Skeletal muscle tissue (tissue), 4 donors: ENCODE results near the gene XCR1. TPM values are rescaled to one million over a fixed set of nuclear protein-coding genes. Genes with fewer than 3 reads are reported as not detected.
"Not testable (repeated sequence)": the region's sequence is repeated elsewhere in the genome, so short reads cannot be mapped to it uniquely, and the experiment has no call there.

ENCODE experiments used
- H3K27ac ChIP-seq: one replicate; pipeline ENCODE4 v1.7.0; 2013; ENCODE audit warnings: mild to moderate bottlenecking, low read depth, low read length, inconsistent platforms
- H3K27me3 ChIP-seq, 3 donors: one replicate each; pipeline ENCODE4 v1.7.0; 2013; ENCODE audit warnings: low read length in 3 of 3; ENCODE audit not compliant: control insufficient read depth in 3 of 3, insufficient read depth in 3 of 3
- H3K36me3 ChIP-seq, 3 donors: one replicate each; pipeline ENCODE4 v1.7.0; 2013; ENCODE audit warnings: low read length in 3 of 3; ENCODE audit not compliant: control insufficient read depth in 3 of 3, insufficient read depth in 3 of 3
- H3K4me1 ChIP-seq, 3 donors: one replicate each; pipeline ENCODE4 v1.7.0; 2013; ENCODE audit warnings: low read length in 3 of 3, mild to moderate bottlenecking in 3 of 3; ENCODE audit not compliant: control insufficient read depth in 3 of 3, insufficient read depth in 3 of 3
- H3K4me3 ChIP-seq, 3 donors: one replicate each; pipeline ENCODE4 v1.7.0; 2013; ENCODE audit warnings: low read length in 3 of 3
- H3K9ac ChIP-seq, 3 donors: one replicate each; pipeline ENCODE4 v1.7.0; 2013; ENCODE audit warnings: low read length in 3 of 3, mild to moderate bottlenecking in 3 of 3, moderate library complexity in 2 of 3, low read depth in 1 of 3
- H3K9me3 ChIP-seq, 3 donors: one replicate each; pipeline ENCODE4 v1.7.0; 2013; ENCODE audit warnings: low read length in 3 of 3; ENCODE audit not compliant: control insufficient read depth in 3 of 3
- total RNA-seq: library from RNA; depleted of rRNA; stranded (reverse); fragments of >200 nt; gene quantifications from one replicate; pipeline ENCODE4 v1.2.3, GENCODE V29; 2014
- donor health status: Osteomylitis.

Gene XCR1
- total RNA-seq, 1 donor from 2014 or later = not detected

DNA sequence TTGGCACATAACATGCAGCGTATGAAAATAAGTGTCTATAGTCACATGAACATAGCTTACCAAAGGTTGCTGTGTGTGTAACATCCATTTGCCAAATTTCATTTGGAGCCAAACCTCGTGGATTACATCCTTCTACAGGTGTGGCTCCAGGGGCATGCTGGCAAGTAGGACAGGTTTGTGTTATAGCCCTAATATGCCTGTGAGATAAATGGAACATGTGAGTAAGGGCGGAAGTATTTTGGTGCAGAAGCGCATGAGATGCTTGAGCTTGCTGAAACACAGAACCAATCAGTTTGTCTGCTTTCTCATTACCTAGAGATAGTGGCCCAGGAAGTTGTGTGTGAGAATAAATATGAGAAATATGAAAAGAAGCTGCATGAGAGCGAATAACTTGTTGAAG, 21.8 kb upstream of the XCR1 start:
- no peaks in the 10 kb centered on the region for H3K27me3 ChIP-seq
- H3K27ac ChIP-seq = no peak overlapping the region
- H3K36me3 ChIP-seq = no peaks in the 10 kb centered on the region
- no peak overlapping the region for H3K9ac ChIP-seq
- no peaks in the 10 kb centered on the region for H3K9me3 ChIP-seq
- H3K4me1 ChIP-seq = no peaks in the 10 kb centered on the region
- no peak overlapping the region for H3K4me3 ChIP-seq

GRCh38 chr3:46046231-46046630, 18.9 kb upstream of the XCR1 start:
- not testable (repeated sequence) for H3K27me3 ChIP-seq, H3K4me1 ChIP-seq, H3K4me3 ChIP-seq, H3K9ac ChIP-seq, H3K9me3 ChIP-seq, H3K27ac ChIP-seq, H3K36me3 ChIP-seq

GRCh38 chr3:46038916-46039315, 11.6 kb upstream of the XCR1 start:
- H3K9me3 ChIP-seq = no peaks in the 10 kb centered on the region
- no peaks in the 10 kb centered on the region for H3K4me1 ChIP-seq
- no peak overlapping the region for H3K4me3 ChIP-seq
- H3K27me3 ChIP-seq = no peaks in the 10 kb centered on the region
- no peak overlapping the region for H3K9ac ChIP-seq
- H3K36me3 ChIP-seq = no peaks in the 10 kb centered on the region
- H3K27ac ChIP-seq = no peak overlapping the region

GRCh38 chr3:46038071-46038470, 10.8 kb upstream of the XCR1 start:
- not testable (repeated sequence) for H3K27ac ChIP-seq, H3K4me3 ChIP-seq, H3K27me3 ChIP-seq, H3K36me3 ChIP-seq, H3K9ac ChIP-seq, H3K4me1 ChIP-seq, H3K9me3 ChIP-seq

DNA sequence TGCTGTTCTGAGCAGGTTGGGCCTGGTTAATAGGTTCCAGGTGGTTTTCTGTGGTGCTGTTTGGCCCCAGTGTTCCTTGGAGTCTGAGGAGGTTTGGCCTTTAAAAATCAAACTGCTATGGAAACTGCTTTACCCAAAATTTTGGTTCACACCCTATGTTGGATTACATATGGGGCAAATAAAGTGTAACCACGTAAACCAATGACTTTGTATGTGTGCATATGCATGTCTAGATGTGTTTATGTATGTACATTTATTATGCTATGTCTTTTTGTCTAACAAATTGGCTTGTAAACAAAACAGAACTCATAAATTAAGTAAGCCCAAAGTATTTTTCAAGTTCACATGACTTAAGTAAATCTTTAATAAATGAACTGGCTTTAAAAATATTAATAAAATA, 8.9 kb upstream of the XCR1 start:
- no peaks in the 10 kb centered on the region for H3K36me3 ChIP-seq
- H3K27me3 ChIP-seq = no peaks in the 10 kb centered on the region
- H3K27ac ChIP-seq = no peak overlapping the region
- no peak overlapping the region for H3K4me3 ChIP-seq
- H3K4me1 ChIP-seq = no peaks in the 10 kb centered on the region
- H3K9me3 ChIP-seq = no peaks in the 10 kb centered on the region
- no peak overlapping the region for H3K9ac ChIP-seq

DNA sequence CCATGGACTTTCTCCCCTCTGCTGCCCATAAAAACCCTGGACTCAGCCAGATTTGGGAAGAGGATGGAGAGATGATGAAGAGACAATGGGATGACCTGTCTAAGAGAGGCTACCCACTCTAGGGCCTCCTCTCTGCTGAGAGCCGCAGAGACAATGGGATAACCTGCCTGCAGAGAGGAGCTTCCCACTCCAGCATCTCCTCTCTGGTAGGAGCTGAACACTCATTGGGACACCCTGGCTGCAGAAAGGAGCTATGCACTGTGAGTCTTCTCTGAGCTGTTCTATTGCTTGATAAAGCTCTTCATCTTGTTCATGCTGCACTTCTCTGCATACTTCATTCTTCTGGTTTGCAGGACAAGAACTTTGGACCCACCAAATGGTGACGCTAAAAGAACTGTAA, 4.5 kb upstream of the XCR1 start:
- Histone ChIP-seq H3K27ac (no peak overlapping the region), H3K36me3 (no peaks in the 10 kb centered on the region), H3K4me3 (no peak overlapping the region), H3K27me3 (no peaks in the 10 kb centered on the region), H3K4me1 (no peaks in the 10 kb centered on the region), H3K9me3 (peaks cover 4 to 8% (median 5%) of the 10 kb centered on the region in 3 donors), H3K9ac (no peak overlapping the region)

DNA sequence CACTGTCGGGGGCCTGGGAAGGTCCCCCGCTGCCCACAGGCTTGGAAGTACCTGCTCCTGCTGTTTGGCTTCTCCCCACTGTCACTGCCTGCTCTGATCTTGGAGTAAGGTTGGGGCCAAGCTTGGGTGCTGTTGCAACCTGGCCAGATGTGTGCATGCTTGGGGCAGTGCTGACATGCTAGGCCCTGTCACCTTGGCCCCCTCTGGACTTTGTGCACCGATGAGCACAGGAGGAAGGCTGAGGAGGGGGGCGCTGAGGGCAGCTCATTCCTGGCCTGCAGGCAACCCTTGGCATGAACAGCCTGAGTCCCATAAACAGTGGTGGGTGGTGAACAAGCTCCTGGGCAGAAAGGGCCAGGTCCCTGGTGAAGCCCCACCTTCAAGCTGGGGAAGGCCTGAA, 4.0 kb upstream of the XCR1 start:
- H3K4me3 ChIP-seq = no peak overlapping the region
- no peaks in the 10 kb centered on the region for H3K27me3 ChIP-seq
- H3K36me3 ChIP-seq = no peaks in the 10 kb centered on the region
- H3K9me3 ChIP-seq = peaks cover 4 to 8% (median 5%) of the 10 kb centered on the region in 3 donors
- H3K27ac ChIP-seq = no peak overlapping the region
- H3K9ac ChIP-seq = no peak overlapping the region
- no peaks in the 10 kb centered on the region for H3K4me1 ChIP-seq

DNA sequence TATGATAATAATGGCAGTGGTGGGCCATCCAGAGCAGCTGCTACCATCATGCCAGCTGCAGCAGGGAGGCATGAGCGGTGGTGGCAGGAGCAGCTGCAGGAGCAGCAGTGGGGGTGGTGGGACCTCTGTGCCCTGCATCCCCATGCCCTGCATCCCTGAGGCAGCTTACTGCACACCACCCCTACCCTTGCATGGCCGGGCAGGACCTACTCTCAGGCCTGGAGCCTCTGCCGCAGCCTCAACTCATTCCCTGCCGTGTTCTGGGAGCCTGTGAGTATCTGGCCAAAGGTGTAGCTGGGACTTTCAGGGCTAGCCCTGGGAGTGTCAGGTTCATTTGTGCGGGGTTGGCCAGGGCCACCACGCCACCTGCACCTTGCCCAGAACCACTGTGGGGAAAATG, 3.3 kb upstream of the XCR1 start:
- H3K36me3 ChIP-seq = no peaks in the 10 kb centered on the region
- no peaks in the 10 kb centered on the region for H3K4me1 ChIP-seq
- peaks cover 4 to 8% (median 5%) of the 10 kb centered on the region in 3 donors for H3K9me3 ChIP-seq
- H3K27ac ChIP-seq = no peak overlapping the region
- no peak overlapping the region for H3K4me3 ChIP-seq
- no peak overlapping the region for H3K9ac ChIP-seq
- no peaks in the 10 kb centered on the region for H3K27me3 ChIP-seq

DNA sequence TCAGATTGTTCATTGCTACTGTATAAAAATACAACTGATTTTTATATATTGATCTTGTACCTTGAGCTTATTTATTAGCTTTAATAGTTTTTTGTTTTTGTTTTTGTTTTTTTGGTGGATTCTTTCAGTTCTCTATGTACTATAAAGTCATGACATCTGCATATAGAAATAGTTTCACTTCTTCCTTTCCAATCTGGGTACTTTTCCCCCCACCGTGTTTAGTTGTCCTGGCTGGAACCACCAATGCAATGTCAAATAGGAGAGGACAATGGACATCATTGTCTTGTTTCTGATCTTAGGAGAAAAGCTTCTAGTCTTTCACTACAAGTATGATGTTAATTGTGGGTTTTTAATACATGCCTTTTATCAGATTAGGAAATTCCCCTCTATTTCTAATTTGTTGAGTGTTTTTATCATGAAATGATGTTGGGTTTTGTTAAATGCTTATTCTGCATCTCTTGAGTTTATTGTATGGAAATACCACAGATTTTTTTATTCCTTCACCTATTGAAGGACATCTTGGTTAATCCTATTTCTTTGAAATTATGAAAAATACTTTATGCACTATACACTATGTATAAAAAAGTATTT, 2.8 kb upstream of the XCR1 start:
- Histone ChIP-seq H3K4me1 (no peaks in the 10 kb centered on the region), H3K9ac (no peak overlapping the region), H3K27ac (no peak overlapping the region), H3K36me3 (no peaks in the 10 kb centered on the region), H3K27me3 (no peaks in the 10 kb centered on the region), H3K4me3 (no peak overlapping the region), H3K9me3 (peaks cover 4 to 8% (median 5%) of the 10 kb centered on the region in 3 donors)

DNA sequence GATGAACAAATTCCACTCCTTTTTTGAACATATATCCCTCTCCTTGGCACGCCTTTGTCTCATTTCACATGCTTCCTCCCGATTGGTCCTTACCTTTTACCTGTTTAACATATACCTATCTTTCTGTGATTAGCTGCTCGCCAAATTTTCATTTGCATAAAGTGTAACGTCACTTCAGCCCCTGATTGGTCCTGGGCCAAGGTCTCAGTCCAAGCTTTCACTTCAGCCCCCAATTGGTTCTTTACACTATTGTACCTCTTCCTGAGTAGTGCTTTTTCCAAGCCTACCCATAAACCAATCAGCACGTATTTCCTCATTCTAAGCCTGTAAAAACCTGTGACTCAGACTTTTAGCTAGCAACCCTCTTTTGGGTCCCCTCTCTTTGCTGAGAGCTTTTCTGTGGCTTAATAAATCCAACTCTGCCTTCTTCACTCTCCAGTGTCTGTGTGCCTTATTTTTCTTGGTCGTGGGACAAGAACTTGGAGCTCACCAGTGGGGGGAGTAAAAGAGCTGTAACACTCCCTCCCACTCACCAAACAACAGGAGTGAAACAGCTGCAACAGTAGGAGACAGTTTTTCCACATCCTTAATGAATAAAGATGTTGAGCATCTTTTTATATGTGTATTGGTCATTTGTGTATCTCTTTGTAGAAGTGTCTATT, 584 bp upstream of the XCR1 start:
- Histone ChIP-seq H3K27ac (no peak overlapping the region), H3K9me3 (peaks cover 4 to 8% (median 5%) of the 10 kb centered on the region in 3 donors), H3K4me3 (no peak overlapping the region), H3K27me3 (no peaks in the 10 kb centered on the region), H3K9ac (no peak overlapping the region), H3K36me3 (no peaks in the 10 kb centered on the region), H3K4me1 (no peaks in the 10 kb centered on the region)
